Measurements from ENCODE around the gene AGA.

The AGA gene

DNA sequence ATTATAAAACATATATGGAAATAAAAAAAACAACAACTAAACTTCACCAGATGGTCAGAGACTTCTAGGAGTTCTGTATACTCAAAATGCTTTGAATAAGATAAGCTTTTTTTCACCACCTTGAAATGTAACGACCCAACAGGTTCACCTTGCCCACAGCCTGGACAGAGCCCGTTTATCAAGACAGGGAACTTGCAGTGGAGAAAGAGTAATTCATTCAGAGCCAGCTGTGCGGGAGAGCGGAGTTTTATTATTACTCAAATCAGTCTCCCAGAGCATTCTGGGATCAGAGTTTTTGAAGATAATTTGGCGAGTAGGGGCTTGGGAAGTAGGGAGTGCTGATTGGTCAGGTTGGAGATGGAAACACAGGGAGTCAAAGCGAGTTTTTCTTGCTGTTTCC, 38.5 kb downstream of the AGA start:
- Histone ChIP-seq H3K27ac (no peak overlapping the region), H3K36me3 (no peaks in the 10 kb centered on the region), H3K4me2 (no peak overlapping the region), H3K9ac (no peak overlapping the region), H4K20me1 (no peaks in the 10 kb centered on the region), H3K27me3 (no peaks in the 10 kb centered on the region), H3K4me3 (no peak overlapping the region), H3K4me1 (peaks cover 12 to 29% (median 23%) of the 10 kb centered on the region in 10 experiments), H3K9me3 (replicated peaks in 1 of 11) (peaks cover 0 to 7% (median 0%) of the 10 kb centered on the region in 11 experiments; a peak in 2 of 22 replicates)
- TF ChIP-seq Cebpa-rat (IDR thresholded peaks at IDR 0.05) = no peak

DNA sequence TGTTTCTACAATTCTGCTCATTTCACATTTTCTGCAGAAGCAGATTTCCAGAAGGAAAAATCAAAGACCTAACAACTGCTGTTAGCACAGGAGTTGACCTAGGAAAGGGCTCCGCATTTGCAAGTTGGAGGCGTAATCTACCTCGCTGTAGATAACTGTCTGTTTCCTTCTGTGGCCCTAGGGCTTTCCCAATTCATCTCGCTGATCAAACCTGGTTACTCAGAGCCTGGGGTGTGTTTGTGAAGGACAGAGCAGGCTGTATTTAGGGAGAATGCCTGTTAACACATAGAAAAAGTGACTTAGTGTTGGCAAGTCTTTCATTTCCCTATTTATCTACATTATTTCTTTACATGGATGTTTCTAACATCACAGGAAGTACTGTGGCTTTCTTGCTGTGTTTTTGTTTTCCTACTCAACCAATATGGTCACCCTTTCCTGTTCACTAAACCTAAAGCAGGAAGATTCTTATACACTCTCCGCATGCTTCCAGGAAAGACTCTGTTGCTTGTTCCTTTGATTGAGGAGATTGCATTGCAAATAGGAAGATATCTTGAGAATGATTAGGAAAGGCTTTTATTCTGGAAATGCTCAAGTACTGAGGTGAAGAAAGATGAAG, 40.5 kb downstream of the AGA start:
- no peaks in the 10 kb centered on the region for H4K20me1 ChIP-seq
- no peaks in the 10 kb centered on the region for H3K9me3 ChIP-seq (replicated peaks in 1 of 11)
- H3K4me1 ChIP-seq = peaks cover 12 to 29% (median 23%) of the 10 kb centered on the region in 10 experiments
- no peak for TF ChIP-seq Cebpa-rat (IDR thresholded peaks at IDR 0.05)
- H3K9ac ChIP-seq = peak overlapping the region in 1 of 11 experiments; percentile 19; a peak in 1 of 22 replicates
- no peaks in the 10 kb centered on the region for H3K27me3 ChIP-seq
- H3K36me3 ChIP-seq = no peaks in the 10 kb centered on the region
- peak overlapping the region in 9 of 11 experiments; percentile 12 to 66 (median 45); a peak in 14 of 22 replicates for H3K27ac ChIP-seq
- no peak overlapping the region for H3K4me3 ChIP-seq
- H3K4me2 ChIP-seq = peak overlapping the region; percentile 42 to 73 (median 61)

DNA sequence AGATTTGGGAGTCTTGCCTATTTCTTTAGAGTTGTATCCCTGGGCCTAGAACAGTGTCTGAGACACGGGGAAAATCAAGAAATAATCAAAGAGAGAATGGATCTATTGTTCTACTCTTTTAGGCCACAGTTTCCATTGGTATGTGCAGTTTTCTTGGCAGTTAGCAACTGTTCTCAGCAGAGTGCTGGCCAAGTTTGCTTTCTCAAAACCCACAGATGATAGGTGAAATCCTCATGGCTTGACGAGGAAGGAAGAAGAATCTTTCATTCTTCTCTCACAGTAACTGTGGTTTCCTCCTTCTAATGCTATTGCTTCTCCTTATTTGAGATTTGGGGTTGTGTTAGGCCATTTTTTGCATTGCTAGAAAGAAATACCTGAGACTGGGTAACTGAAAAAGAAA, 42.2 kb downstream of the AGA start:
- no peaks in the 10 kb centered on the region for H4K20me1 ChIP-seq
- TF ChIP-seq Cebpa-rat (IDR thresholded peaks at IDR 0.05) = no peak

DNA sequence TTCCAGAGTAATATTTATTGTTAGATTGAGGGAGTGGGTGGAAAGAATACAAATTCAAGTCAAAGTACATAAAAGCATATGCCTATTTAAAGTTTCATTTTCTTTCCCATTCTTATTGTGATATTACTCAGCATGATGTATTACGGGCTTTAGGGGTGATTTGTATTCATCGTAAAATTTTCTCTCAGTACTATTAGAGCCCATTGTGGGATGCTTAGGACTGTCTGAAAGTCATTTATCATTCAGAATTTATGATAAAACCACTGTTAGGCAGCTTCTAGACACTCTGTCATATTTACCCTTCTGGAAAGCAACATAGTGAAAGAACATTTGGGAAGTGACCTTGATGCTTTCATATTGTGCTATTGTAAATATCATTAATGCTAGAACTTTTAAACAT, 45.9 kb downstream of the AGA start:
- Histone ChIP-seq H3K4me2 (no peak overlapping the region), H3K36me3 (no peaks in the 10 kb centered on the region)

More for the DNA sequence above, 42.2 kb downstream of the AGA start:
- no peak overlapping the region for H3K9ac ChIP-seq
- H3K27ac ChIP-seq = no peak overlapping the region
- no peaks in the 10 kb centered on the region for H3K9me3 ChIP-seq (replicated peaks in 1 of 11)
- peak overlapping the region in 9 of 11 experiments; percentile 9 to 34 (median 29); a peak in 14 of 22 replicates for H3K4me2 ChIP-seq
- peaks cover 12 to 29% (median 23%) of the 10 kb centered on the region in 10 experiments for H3K4me1 ChIP-seq
- no peaks in the 10 kb centered on the region for H3K27me3 ChIP-seq
- no peaks in the 10 kb centered on the region for H3K36me3 ChIP-seq
- H3K4me3 ChIP-seq = no peak overlapping the region

DNA sequence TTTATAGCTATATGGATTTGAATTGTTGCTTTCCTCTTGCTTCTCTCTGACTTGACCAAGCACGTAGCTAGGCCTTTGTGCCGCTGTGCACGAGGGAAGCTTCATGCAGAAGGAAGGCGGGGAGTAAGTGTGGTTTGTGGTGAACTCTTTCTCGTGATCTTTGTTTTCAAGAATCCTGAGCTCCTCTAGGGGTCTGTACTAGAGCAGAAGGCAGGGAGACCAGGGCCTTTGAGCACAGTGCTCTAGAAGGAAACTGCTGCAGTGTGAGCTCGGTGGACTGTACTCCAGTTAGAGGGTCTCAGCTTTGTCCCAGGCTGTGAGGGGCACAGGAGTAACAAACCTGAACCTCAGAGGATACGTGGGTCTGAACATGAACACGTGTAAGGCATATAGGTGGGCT, 49.0 kb downstream of the AGA start:
- Histone ChIP-seq H3K27ac (no peak overlapping the region), H3K36me3 (no peaks in the 10 kb centered on the region), H3K27me3 (no peaks in the 10 kb centered on the region), H3K4me2 (0 out of 22 replicates have a peak overlapping the region, but pooled peaks of 1 of the 11 experiments have one; percentile 2), H3K9me3 (replicated peaks in 1 of 11) (no peaks in the 10 kb centered on the region), H4K20me1 (no peaks in the 10 kb centered on the region), H3K4me3 (no peak overlapping the region), H3K4me1 (peaks cover 0 to 5% (median 0%) of the 10 kb centered on the region in 10 experiments; a peak in 2 of 20 replicates), H3K9ac (no peak overlapping the region)
- TF ChIP-seq Cebpa-rat (IDR thresholded peaks at IDR 0.05) = no peak

More for the DNA sequence above, 45.9 kb downstream of the AGA start:
- H3K9me3 ChIP-seq (replicated peaks in 1 of 11) = no peaks in the 10 kb centered on the region
- no peak for TF ChIP-seq Cebpa-rat (IDR thresholded peaks at IDR 0.05)
- no peaks in the 10 kb centered on the region for H3K27me3 ChIP-seq
- no peaks in the 10 kb centered on the region for H4K20me1 ChIP-seq
- no peak overlapping the region for H3K4me3 ChIP-seq
- no peak overlapping the region for H3K9ac ChIP-seq
- no peak overlapping the region for H3K27ac ChIP-seq
- H3K4me1 ChIP-seq = peaks cover 7 to 15% (median 12%) of the 10 kb centered on the region in 10 experiments; a peak in 17 of 20 replicates

DNA sequence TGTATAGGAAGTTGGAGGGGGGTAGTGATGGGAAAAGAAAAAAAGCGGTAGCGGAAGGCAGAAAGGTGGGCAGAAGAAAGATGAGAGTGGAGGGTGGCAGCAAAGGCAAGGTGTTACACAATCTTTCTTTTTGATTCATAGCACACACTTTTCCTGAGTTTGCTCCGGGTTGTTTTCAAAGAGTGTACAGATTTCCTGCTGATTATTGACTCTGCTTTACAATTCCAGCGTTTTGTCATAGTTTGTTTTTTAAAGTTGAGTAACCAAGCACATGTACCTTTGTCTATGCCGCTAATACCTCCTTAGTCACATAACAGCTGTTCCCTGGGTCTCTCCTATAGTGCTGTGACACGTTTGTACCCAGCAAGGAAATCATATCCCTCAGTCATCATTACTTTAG, 50.3 kb downstream of the AGA start:
- H3K27ac ChIP-seq = no peak overlapping the region
- H3K4me3 ChIP-seq = no peak overlapping the region
- TF ChIP-seq Cebpa-rat (IDR thresholded peaks at IDR 0.05) = no peak
- no peaks in the 10 kb centered on the region for H4K20me1 ChIP-seq
- peaks cover 0 to 5% (median 0%) of the 10 kb centered on the region in 10 experiments; a peak in 2 of 20 replicates for H3K4me1 ChIP-seq
- no peak overlapping the region for H3K9ac ChIP-seq
- no peak overlapping the region for H3K4me2 ChIP-seq
- H3K27me3 ChIP-seq = no peaks in the 10 kb centered on the region
- no peaks in the 10 kb centered on the region for H3K9me3 ChIP-seq (replicated peaks in 1 of 11)
- no peaks in the 10 kb centered on the region for H3K36me3 ChIP-seq

DNA sequence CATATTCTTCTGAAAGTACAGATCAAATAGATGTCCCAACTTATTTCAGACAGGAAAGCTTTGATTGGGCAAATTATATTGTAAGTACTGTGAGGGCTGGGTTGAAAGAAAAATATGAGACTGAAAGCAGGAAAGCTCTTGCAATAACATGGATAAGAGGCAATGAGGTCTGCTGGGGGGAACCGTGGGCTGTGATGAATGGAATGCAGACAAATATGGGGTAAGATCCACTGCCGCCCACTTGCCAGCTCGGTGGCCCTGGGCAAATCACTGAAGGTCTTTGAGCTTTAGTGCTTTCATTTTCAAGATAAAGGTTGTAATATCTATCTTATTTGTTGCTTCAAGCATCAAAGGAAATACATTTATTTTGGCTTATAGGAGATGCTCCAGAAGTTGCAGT, 51.0 kb downstream of the AGA start:
- no peak overlapping the region for H3K4me3 ChIP-seq
- peaks cover 0 to 5% (median 0%) of the 10 kb centered on the region in 10 experiments; a peak in 2 of 20 replicates for H3K4me1 ChIP-seq
- no peaks in the 10 kb centered on the region for H3K36me3 ChIP-seq
- no peak overlapping the region for H3K27ac ChIP-seq
- H3K27me3 ChIP-seq = no peaks in the 10 kb centered on the region
- no peak overlapping the region for H3K9ac ChIP-seq
- TF ChIP-seq Cebpa-rat (IDR thresholded peaks at IDR 0.05) = no peak
- H3K4me2 ChIP-seq = no peak overlapping the region
- no peaks in the 10 kb centered on the region for H3K9me3 ChIP-seq (replicated peaks in 1 of 11)
- H4K20me1 ChIP-seq = no peaks in the 10 kb centered on the region

DNA sequence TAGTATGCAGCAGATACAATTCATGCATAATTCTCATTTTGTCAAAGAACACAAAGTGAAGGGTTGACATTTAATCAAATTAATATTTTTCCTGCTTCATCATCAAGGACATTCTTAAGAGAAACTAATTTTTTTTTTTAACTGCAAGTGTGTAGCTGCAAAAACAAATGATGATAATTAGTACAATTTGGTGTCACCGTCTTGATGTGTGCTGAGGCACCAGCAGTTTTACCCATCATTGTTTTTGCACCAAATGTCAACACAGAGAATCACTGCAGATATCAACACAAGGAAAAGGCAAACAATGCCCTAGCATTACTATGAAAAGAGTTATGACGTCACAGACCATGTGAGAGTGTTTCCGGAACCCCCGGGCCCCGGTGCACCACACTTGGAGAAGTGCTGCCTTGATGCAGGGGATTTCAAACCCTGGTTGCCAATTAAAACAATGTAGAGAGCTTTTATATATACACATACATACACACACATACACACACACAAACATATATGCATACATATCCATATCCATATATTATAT, 55.9 kb downstream of the AGA start:
- no peak overlapping the region for H3K9ac ChIP-seq
- H4K20me1 ChIP-seq = no peaks in the 10 kb centered on the region
- no peaks in the 10 kb centered on the region for H3K27me3 ChIP-seq
- H3K36me3 ChIP-seq = no peaks in the 10 kb centered on the region
- no peak overlapping the region for H3K27ac ChIP-seq
- no peak overlapping the region for H3K4me3 ChIP-seq
- H3K9me3 ChIP-seq (replicated peaks in 1 of 11) = 0 out of 22 replicates have a peak, but pooled peaks cover 0 to 1% (median 0%) of the 10 kb centered on the region in 11 experiments
- no peak for TF ChIP-seq Cebpa-rat (IDR thresholded peaks at IDR 0.05)
- no peak overlapping the region for H3K4me2 ChIP-seq
- H3K4me1 ChIP-seq = no peaks in the 10 kb centered on the region

DNA sequence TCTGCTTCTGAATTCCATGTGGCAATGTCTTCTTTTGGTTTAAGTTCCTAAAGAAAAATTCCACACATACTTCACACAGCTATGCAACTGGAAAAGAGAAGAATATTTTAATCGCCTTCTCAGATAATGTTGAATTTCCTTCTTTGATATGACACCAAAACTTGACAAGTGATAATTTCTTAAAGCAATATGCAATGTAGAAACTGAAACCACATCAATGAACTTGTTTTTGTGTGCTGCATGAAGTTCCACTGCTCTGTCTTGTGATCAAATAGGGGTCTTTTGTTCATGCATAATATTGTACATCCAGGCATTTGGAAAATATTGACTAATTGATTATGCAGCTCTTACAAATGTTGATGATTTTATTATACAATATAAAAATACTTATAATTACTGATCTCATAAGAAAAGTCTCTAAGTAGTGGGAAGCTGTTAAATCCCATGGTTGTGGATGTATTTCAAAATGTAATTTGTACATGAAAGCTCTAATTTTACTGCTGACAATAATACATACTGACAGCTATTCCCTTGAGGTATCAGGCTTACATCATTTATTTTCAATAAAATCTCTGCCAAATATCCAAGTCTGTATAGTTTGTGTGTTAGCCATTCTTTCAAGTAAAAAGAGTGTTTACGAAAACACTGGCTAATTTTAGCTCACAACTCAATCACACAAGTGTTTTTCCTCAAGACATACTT, 56.5 kb downstream of the AGA start:
- Histone ChIP-seq H4K20me1 (no peaks in the 10 kb centered on the region), H3K4me3 (no peak overlapping the region), H3K36me3 (no peaks in the 10 kb centered on the region), H3K4me2 (no peak overlapping the region), H3K27me3 (no peaks in the 10 kb centered on the region), H3K27ac (no peak overlapping the region), H3K9me3 (replicated peaks in 1 of 11) (peaks cover 0 to 7% (median 0%) of the 10 kb centered on the region in 11 experiments; a peak in 5 of 22 replicates), H3K9ac (no peak overlapping the region), H3K4me1 (no peaks in the 10 kb centered on the region)
- TF ChIP-seq Cebpa-rat (IDR thresholded peaks at IDR 0.05) = no peak
